Suprapubic skin (tissue), 3 donors: ENCODE data around the gene UBXN11.

Experiments used
- POLR2A ChIP-seq, 2 donors: fragments of 450-650 bp; IDR thresholded peaks; one replicate each; pipeline ENCODE4 v1.6.1; 2017; ENCODE audit warnings: antibody characterized with exemption in 2 of 2, mild to moderate bottlenecking in 2 of 2, moderate library complexity in 2 of 2
- TF ChIP-seq, protein P1 (sequence below), 2 donors: fragments of 200-600 bp in 1 of 2; fragments of 450-650 bp in 1 of 2; sonication (generic) in 1 of 2; IDR thresholded peaks; one replicate each; pipeline ENCODE4 v1.5.1; 2016 to 2019; ENCODE audit warnings: antibody characterized with exemption in 2 of 2, mild to moderate bottlenecking in 1 of 2, moderate library complexity in 1 of 2

DNA sequence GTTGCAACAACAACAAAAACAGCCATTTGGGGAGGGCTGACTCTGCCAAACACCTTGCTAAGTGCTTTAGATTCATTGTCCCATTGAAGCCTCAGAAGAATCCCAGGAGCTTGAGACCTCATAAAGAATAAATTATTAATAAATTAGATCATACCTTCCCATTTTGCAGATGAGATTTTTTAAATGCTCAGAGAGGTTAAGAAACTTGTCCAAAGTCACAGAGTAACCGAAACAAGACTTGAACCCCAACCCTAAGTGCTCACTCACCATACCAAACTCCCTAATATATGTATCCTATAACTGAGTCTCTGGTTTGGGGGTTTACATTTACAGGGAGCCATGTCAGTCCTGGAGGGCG, 43.9 kb upstream of the UBXN11 start:
- TF ChIP-seq, protein P1, sequence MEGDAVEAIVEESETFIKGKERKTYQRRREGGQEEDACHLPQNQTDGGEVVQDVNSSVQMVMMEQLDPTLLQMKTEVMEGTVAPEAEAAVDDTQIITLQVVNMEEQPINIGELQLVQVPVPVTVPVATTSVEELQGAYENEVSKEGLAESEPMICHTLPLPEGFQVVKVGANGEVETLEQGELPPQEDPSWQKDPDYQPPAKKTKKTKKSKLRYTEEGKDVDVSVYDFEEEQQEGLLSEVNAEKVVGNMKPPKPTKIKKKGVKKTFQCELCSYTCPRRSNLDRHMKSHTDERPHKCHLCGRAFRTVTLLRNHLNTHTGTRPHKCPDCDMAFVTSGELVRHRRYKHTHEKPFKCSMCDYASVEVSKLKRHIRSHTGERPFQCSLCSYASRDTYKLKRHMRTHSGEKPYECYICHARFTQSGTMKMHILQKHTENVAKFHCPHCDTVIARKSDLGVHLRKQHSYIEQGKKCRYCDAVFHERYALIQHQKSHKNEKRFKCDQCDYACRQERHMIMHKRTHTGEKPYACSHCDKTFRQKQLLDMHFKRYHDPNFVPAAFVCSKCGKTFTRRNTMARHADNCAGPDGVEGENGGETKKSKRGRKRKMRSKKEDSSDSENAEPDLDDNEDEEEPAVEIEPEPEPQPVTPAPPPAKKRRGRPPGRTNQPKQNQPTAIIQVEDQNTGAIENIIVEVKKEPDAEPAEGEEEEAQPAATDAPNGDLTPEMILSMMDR (IDR thresholded peaks at IDR 0.05) = no peak
- no peak for TF ChIP-seq POLR2A (IDR thresholded peaks at IDR 0.05)
